ENCODE results near the gene SUMO2. TPM values are rescaled to one million over a fixed set of nuclear protein-coding genes. Genes with fewer than 3 reads are reported as not detected.

Gene SUMO2
- total and polyA plus RNA-seq, 2 of the 8 experiments (the other 6 are each of a cell fraction or from before 2014, with no cell fraction given) = 184 to 779 TPM

DNA sequence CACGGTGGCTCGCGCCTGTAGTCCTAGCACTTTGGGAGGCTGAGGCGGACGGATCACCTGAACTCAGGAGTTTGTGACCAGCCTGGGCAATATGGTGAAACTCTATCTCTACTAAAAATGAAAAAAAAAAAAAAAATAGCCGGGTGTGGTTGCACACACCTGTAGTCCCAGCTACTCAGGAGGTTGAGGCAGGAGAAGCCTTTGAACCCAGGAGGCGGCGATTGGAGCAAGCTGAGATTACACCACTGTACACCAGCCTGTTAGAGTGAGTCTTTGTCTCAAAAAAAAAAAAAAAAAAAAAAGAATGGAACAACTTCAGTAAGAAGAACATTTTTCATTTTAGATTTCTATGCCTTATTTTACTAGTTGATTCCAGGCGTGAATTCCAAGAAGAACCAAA, 25.4 kb upstream of the SUMO2 start (continued):
- TF ChIP-seq, protein P1, sequence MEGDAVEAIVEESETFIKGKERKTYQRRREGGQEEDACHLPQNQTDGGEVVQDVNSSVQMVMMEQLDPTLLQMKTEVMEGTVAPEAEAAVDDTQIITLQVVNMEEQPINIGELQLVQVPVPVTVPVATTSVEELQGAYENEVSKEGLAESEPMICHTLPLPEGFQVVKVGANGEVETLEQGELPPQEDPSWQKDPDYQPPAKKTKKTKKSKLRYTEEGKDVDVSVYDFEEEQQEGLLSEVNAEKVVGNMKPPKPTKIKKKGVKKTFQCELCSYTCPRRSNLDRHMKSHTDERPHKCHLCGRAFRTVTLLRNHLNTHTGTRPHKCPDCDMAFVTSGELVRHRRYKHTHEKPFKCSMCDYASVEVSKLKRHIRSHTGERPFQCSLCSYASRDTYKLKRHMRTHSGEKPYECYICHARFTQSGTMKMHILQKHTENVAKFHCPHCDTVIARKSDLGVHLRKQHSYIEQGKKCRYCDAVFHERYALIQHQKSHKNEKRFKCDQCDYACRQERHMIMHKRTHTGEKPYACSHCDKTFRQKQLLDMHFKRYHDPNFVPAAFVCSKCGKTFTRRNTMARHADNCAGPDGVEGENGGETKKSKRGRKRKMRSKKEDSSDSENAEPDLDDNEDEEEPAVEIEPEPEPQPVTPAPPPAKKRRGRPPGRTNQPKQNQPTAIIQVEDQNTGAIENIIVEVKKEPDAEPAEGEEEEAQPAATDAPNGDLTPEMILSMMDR (IDR thresholded peaks at IDR 0.05; ENCODE audit: control extremely low read depth in 1 of 3, insufficient read depth in 1 of 3, low read depth in 1 of 3, low read length in 3 of 3) = no peak
- no peak for TF ChIP-seq TEAD4 (IDR thresholded peaks at IDR 0.05; ENCODE audit: low read depth, low read length)

Measured in H1 (cell line).